Right atrium auricular region (tissue), 2 donors: Measurements from ENCODE around the gene CFAP221. TPM values are rescaled to one million over a fixed set of nuclear protein-coding genes. Genes with fewer than 3 reads are reported as not detected.

Experiments
- DNase-seq: peaks from one replicate; pipeline ENCODE4 v3.0.0-alpha.2; 2019; ENCODE audit warnings: low spot score
- H3K27ac ChIP-seq, 2 donors: fragments of 200-600 bp; sonication (generic); 1 replicate in 1 of 2; 2 replicates in 1 of 2; pipeline ENCODE4 v1.5.1; 2016 to 2019
- H3K27me3 ChIP-seq, 2 donors: fragments of 200-600 bp; sonication (generic); one replicate each; pipeline versions ENCODE4 v1.5.1 to v1.6.0; 2017 to 2019
- H3K36me3 ChIP-seq: fragments of 200-600 bp; sonication (generic); one replicate; pipeline ENCODE4 v1.5.1; 2016
- H3K4me1 ChIP-seq, 2 donors: fragments of 200-600 bp; sonication (generic); one replicate each; pipeline versions ENCODE4 v1.5.1 to v1.6.0; 2017 to 2019
- H3K4me3 ChIP-seq, 2 donors: fragments of 200-600 bp; sonication (generic); 1 replicate in 1 of 2; 2 replicates in 1 of 2; pipeline ENCODE4 v1.5.1; 2017 to 2019; ENCODE audit warnings: mild to moderate bottlenecking in 1 of 2, moderate library complexity in 1 of 2
- H3K9me3 ChIP-seq, 2 donors: fragments of 200-600 bp; sonication (generic); one replicate each; pipeline ENCODE4 v1.5.1; 2019
- CTCF ChIP-seq, 2 donors: fragments of 200-600 bp; sonication (generic); IDR thresholded peaks; one replicate each; pipeline ENCODE4 v1.5.1; 2019; ENCODE audit warnings: antibody characterized with exemption in 2 of 2
- total RNA-seq, 2 donors: library from RNA; depleted of rRNA; stranded (reverse); fragments of >200 nt; gene quantifications; one replicate each; pipeline ENCODE4 v1.1.0, GENCODE V29; 2016

The CFAP221 gene
- total RNA-seq, 2 donors from 2014 or later, result 0.44 to 1.1 TPM

GRCh38 chr2:119645173-119645855 lies 101.1 kb downstream of the CFAP221 start:
- no peak for DNase-seq
- Histone ChIP-seq H3K36me3 (no peaks in the 10 kb centered on the region), H3K27me3 (no peaks in the 10 kb centered on the region), H3K27ac (no peak overlapping the region), H3K4me3 (no peak overlapping the region), H3K4me1 (no peaks in the 10 kb centered on the region), H3K9me3 (peaks cover 3 to 10% of the 10 kb centered on the region in 2 donors)
- TF ChIP-seq CTCF (IDR thresholded peaks at IDR 0.05), result no peak

- no peak overlapping the region for H3K27ac ChIP-seq
Observed at GRCh38 chr2:119646149-119646548, 101.9 kb downstream of the CFAP221 start.

GRCh38 chr2:119647440-119648169 lies 103.4 kb downstream of the CFAP221 start:
- no peak for TF ChIP-seq CTCF (IDR thresholded peaks at IDR 0.05)
- Histone ChIP-seq H3K27ac (no peak overlapping the region), H3K27me3 (no peaks in the 10 kb centered on the region), H3K9me3 (peaks cover 3 to 10% of the 10 kb centered on the region in 2 donors), H3K4me3 (no peak overlapping the region), H3K4me1 (no peaks in the 10 kb centered on the region), H3K36me3 (no peaks in the 10 kb centered on the region)
- DNase-seq, result no peak

More at GRCh38 chr2:119646149-119646548, 101.9 kb downstream of the CFAP221 start:
- Histone ChIP-seq H3K27me3 (no peaks in the 10 kb centered on the region), H3K9me3 (peaks cover 3 to 10% of the 10 kb centered on the region in 2 donors), H3K36me3 (no peaks in the 10 kb centered on the region), H3K4me1 (no peaks in the 10 kb centered on the region), H3K4me3 (no peak overlapping the region)
- TF ChIP-seq CTCF (IDR thresholded peaks at IDR 0.05), result no peak
- DNase-seq, result no peak

GRCh38 chr2:119649364-119649917 lies 105.2 kb downstream of the CFAP221 start:
- no peak for TF ChIP-seq CTCF (IDR thresholded peaks at IDR 0.05)
- no peaks in the 10 kb centered on the region for H3K27me3 ChIP-seq
- no peak for DNase-seq
- no peaks in the 10 kb centered on the region for H3K36me3 ChIP-seq
- H3K4me3 ChIP-seq, result no peak overlapping the region
- no peak overlapping the region for H3K27ac ChIP-seq
- H3K9me3 ChIP-seq, result peaks cover 3 to 10% of the 10 kb centered on the region in 2 donors
- H3K4me1 ChIP-seq, result no peaks in the 10 kb centered on the region

GRCh38 chr2:119650206-119650605 lies 106.0 kb downstream of the CFAP221 start:
- no peak for DNase-seq
- no peak for TF ChIP-seq CTCF (IDR thresholded peaks at IDR 0.05)
- H3K9me3 ChIP-seq, result peaks cover 3 to 10% of the 10 kb centered on the region in 2 donors
- H3K27me3 ChIP-seq, result no peaks in the 10 kb centered on the region
- no peak overlapping the region for H3K27ac ChIP-seq
- no peak overlapping the region for H3K4me3 ChIP-seq
- H3K4me1 ChIP-seq, result no peaks in the 10 kb centered on the region
- no peaks in the 10 kb centered on the region for H3K36me3 ChIP-seq
